MCF 10A (cell line): ENCODE results near the gene HTR2B. TPM values are rescaled to one million over a fixed set of nuclear protein-coding genes. Genes with fewer than 3 reads are reported as not detected.
A peak's percentile ranks its signal among the peaks of the same experiment; 100 is the strongest.

Experiments used
- BruUV-seq: library from RNA; stranded (reverse); fragments of 400-500 nt; replicated peaks from 2 replicates; lab custom pipeline; 2021; lab: Mats Ljungman, UMichigan
- CTCF ChIA-PET: fragments of 300-600 bp; sonication (Branson Sonifier 250); formaldehyde crosslinking; extraction: SDS; loops from one replicate; lab custom pipeline; 2021; ENCODE audit warnings: antibody characterized with exemption, inconsistent platforms; lab: Yijun Ruan, JAX
- POLR2A ChIA-PET: fragments of 300-600, 350-650 bp; sonication (Branson Sonifier 250); formaldehyde crosslinking; extraction: SDS; loops from one replicate; lab custom pipeline; 2020; ENCODE audit warnings: antibody characterized with exemption, inconsistent platforms; lab: Yijun Ruan, JAX
- DNase-seq: peaks from one replicate; pipeline ENCODE4 v3.0.0-alpha.2; 2018; ENCODE audit not compliant: unreplicated experiment
- H3K27ac Mint-ChIP-seq: one replicate; pipeline ENCODE4 v1.8.0; 2022; ENCODE audit warnings: mild to moderate bottlenecking, low read depth, mixed read lengths; ENCODE audit not compliant: unreplicated experiment
- H3K27me3 Mint-ChIP-seq: one replicate; pipeline ENCODE4 v1.8.0; 2022; ENCODE audit warnings: mixed read lengths; ENCODE audit not compliant: insufficient read depth, unreplicated experiment
- H3K36me3 Mint-ChIP-seq: one replicate; pipeline ENCODE4 v1.8.0; 2022; ENCODE audit warnings: mild to moderate bottlenecking, moderate library complexity, mixed read lengths; ENCODE audit not compliant: insufficient read depth, unreplicated experiment
- H3K4me1 Mint-ChIP-seq: one replicate; pipeline ENCODE4 v1.8.0; 2022; ENCODE audit warnings: mixed read lengths; ENCODE audit not compliant: insufficient read depth, unreplicated experiment
- H3K4me3 Mint-ChIP-seq: one replicate; pipeline ENCODE4 v1.8.0; 2022; ENCODE audit warnings: mild to moderate bottlenecking, moderate library complexity, mixed read lengths; ENCODE audit not compliant: unreplicated experiment
- H3K9me3 Mint-ChIP-seq: one replicate; pipeline ENCODE4 v1.8.0; 2022; ENCODE audit warnings: mixed read lengths; ENCODE audit not compliant: unreplicated experiment
- CTCF ChIP-seq: fragments of 200-600 bp; IDR thresholded peaks from one replicate; pipeline ENCODE4 v1.8.0; 2022; ENCODE audit warnings: antibody characterized with exemption, mild to moderate bottlenecking; ENCODE audit not compliant: unreplicated experiment
- intact Hi-C: fragments of 100-400 bp; cut with micrococcal nuclease; formaldehyde crosslinking; loops from 2 replicates; pipeline ENCODE4 v1.14.1; 2022
- total RNA-seq: library from RNA; stranded (reverse); gene quantifications from 2 replicates; pipeline ENCODE4 v1.2.3, GENCODE V29; 2022

Gene HTR2B
- total RNA-seq, 1 experiment from 2014 or later, result not detected

GRCh38 chr2:231163011-231163410, 38.2 kb upstream of the HTR2B start:
- DNase-seq, result no peak
- BruUV-seq, result no TSS peak
- CTCF ChIA-PET, result interaction anchor here (0.7 kb wide), 1 partner anchor 1150 kb away, joined by 3 read pairs; no protein-coding TSS in a partner anchor
- Mint-ChIP-seq H3K9me3 (no peaks in the 10 kb centered on the region), H3K4me1 (peaks cover 12% of the 10 kb centered on the region), H3K4me3 (no peak overlapping the region), H3K27me3 (no peaks in the 10 kb centered on the region), H3K36me3 (peaks cover 74% of the 10 kb centered on the region), H3K27ac (peak overlapping the region; percentile 90)
- no peak for TF ChIP-seq CTCF
- intact Hi-C loops, result no loop called here
- POLR2A ChIA-PET, result interaction anchor here (1.2 kb wide), 1 partner anchor 23 kb away, joined by 3 read pairs; no protein-coding TSS in a partner anchor

GRCh38 chr2:231161877-231162329, 37.1 kb upstream of the HTR2B start:
- ChIA-PET POLR2A (interaction anchor here (0.5 to 1.2 kb wide), 4 partner anchors 24 to 1171 kb away, joined by 3 to 4 read pairs (median 3); no protein-coding TSS in a partner anchor), CTCF (interaction anchor here (0.6 to 1.2 kb wide), 2 partner anchors 10 to 256 kb away, joined by 4 read pairs; no protein-coding TSS in a partner anchor)
- peak overlapping the region; percentile 90 for H3K27ac Mint-ChIP-seq
- no peak overlapping the region for H3K4me3 Mint-ChIP-seq
- H3K27me3 Mint-ChIP-seq, result no peaks in the 10 kb centered on the region
- intact Hi-C loops, result no loop called here
- peak; percentile 54 for DNase-seq
- peaks cover 66% of the 10 kb centered on the region for H3K36me3 Mint-ChIP-seq
- H3K4me1 Mint-ChIP-seq, result peaks cover 12% of the 10 kb centered on the region
- TF ChIP-seq CTCF, result no peak
- no peaks in the 10 kb centered on the region for H3K9me3 Mint-ChIP-seq
- BruUV-seq, result no TSS peak

- intact Hi-C loops, result no loop called here
- no peaks in the 10 kb centered on the region for H3K9me3 Mint-ChIP-seq
- no peak for DNase-seq
- BruUV-seq, result no TSS peak
- H3K27me3 Mint-ChIP-seq, result no peaks in the 10 kb centered on the region
- H3K4me1 Mint-ChIP-seq, result peaks cover 12% of the 10 kb centered on the region
- no peak for TF ChIP-seq CTCF
- ChIA-PET CTCF (interaction anchor here (0.6 to 1.2 kb wide), 2 partner anchors 11 to 293 kb away, joined by 3 to 4 read pairs; no protein-coding TSS in a partner anchor), POLR2A (interaction anchor here (0.5 to 0.6 kb wide), 2 partner anchors 31 to 327 kb away, joined by 3 read pairs; no protein-coding TSS in a partner anchor)
- H3K27ac Mint-ChIP-seq, result peak overlapping the region; percentile 90
- no peak overlapping the region for H3K4me3 Mint-ChIP-seq
- peaks cover 60% of the 10 kb centered on the region for H3K36me3 Mint-ChIP-seq
These were observed 36.5 kb upstream of the HTR2B start for GRCh38 chr2:231161252-231161839.

- DNase-seq, result no peak
- Mint-ChIP-seq H3K36me3 (peaks cover 54% of the 10 kb centered on the region), H3K4me1 (peaks cover 12% of the 10 kb centered on the region), H3K4me3 (no peak overlapping the region), H3K9me3 (no peaks in the 10 kb centered on the region), H3K27me3 (no peaks in the 10 kb centered on the region), H3K27ac (no peak overlapping the region)
- POLR2A ChIA-PET, result no interaction called here
- CTCF ChIA-PET, result interaction anchor here (0.6 kb wide), 1 partner anchor 293 kb away, joined by 3 read pairs; no protein-coding TSS in a partner anchor
- intact Hi-C loops, result no loop called here
- TF ChIP-seq CTCF, result no peak
- BruUV-seq, result no TSS peak
These were observed 35.9 kb upstream of the HTR2B start for GRCh38 chr2:231160701-231161100.
